ENCODE results near the gene PSKH1.

DNA sequence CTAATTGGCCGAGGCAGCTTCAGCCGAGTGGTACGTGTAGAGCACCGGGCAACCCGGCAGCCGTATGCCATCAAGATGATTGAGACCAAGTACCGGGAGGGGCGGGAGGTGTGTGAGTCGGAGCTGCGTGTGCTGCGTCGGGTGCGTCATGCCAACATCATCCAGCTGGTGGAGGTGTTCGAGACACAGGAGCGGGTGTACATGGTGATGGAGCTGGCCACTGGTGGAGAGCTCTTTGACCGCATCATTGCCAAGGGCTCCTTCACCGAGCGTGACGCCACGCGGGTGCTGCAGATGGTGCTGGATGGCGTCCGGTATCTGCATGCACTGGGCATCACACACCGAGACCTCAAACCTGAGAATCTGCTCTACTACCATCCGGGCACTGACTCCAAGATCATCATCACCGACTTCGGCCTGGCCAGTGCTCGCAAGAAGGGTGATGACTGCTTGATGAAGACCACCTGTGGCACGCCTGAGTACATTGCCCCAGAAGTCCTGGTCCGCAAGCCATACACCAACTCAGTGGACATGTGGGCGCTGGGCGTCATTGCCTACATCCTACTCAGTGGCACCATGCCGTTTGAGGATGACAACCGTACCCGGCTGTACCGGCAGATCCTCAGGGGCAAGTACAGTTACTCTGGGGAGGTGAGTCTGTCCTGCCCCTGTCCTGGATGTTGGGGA, 16.1 kb downstream of the PSKH1 start:
- TF ChIP-seq, protein P1, sequence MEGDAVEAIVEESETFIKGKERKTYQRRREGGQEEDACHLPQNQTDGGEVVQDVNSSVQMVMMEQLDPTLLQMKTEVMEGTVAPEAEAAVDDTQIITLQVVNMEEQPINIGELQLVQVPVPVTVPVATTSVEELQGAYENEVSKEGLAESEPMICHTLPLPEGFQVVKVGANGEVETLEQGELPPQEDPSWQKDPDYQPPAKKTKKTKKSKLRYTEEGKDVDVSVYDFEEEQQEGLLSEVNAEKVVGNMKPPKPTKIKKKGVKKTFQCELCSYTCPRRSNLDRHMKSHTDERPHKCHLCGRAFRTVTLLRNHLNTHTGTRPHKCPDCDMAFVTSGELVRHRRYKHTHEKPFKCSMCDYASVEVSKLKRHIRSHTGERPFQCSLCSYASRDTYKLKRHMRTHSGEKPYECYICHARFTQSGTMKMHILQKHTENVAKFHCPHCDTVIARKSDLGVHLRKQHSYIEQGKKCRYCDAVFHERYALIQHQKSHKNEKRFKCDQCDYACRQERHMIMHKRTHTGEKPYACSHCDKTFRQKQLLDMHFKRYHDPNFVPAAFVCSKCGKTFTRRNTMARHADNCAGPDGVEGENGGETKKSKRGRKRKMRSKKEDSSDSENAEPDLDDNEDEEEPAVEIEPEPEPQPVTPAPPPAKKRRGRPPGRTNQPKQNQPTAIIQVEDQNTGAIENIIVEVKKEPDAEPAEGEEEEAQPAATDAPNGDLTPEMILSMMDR (IDR thresholded peaks at IDR 0.05; ENCODE audit: low read depth, low read length, poor library complexity, severe bottlenecking): no peak
- TF ChIP-seq EZH2phosphoT487 (IDR thresholded peaks at IDR 0.05; ENCODE audit: borderline replicate concordance, low read length): no peak

Data from DOHH2 (cell line).